ENCODE results near the gene KLF8.

GRCh38 chrX:56232221-56233082 is at the start of gene KLF8:
- TF ChIP-seq RAD21 (conservative IDR thresholded peaks at IDR 0.05 in 1 of 2, IDR thresholded peaks at IDR 0.05 in 1 of 2) (no peak), FOXS1 (CRISPR knock-in tag; IDR thresholded peaks at IDR 0.05) (no peak), POLR2A (IDR thresholded peaks at IDR 0.05; ENCODE audit: low read length) (no peak), CTCF (IDR thresholded peaks at IDR 0.05) (no peak), CHD2 (IDR thresholded peaks at IDR 0.05; ENCODE audit: low read length, partially characterized antibody) (no peak)

All from A549 (cell line).